Upper lobe of right lung (tissue), 1 donor: ENCODE results near the gene TMEM154. TPM values are rescaled to one million over a fixed set of nuclear protein-coding genes. Genes with fewer than 3 reads are reported as not detected.

Experiments used
- ATAC-seq: fragments of 200-7000 bp; cut with Tn5 transposase; one replicate; pipeline ENCODE4 v1.9.1; 2020; ENCODE audit warnings: mild to moderate bottlenecking, moderate library complexity
- DNase-seq: peaks from one replicate; pipeline ENCODE4 v3.0.0-alpha.2; 2020
- H3K27ac ChIP-seq: fragments of 200-600 bp; one replicate; pipeline ENCODE4 v1.8.0; 2022
- H3K27me3 ChIP-seq: fragments of 200-600 bp; one replicate; pipeline ENCODE4 v1.8.0; 2022; ENCODE audit warnings: mild to moderate bottlenecking
- H3K36me3 ChIP-seq: fragments of 200-600 bp; one replicate; pipeline ENCODE4 v1.8.0; 2022
- H3K4me1 ChIP-seq: fragments of 200-600 bp; one replicate; pipeline ENCODE4 v1.8.0; 2022
- H3K4me3 ChIP-seq: fragments of 200-600 bp; one replicate; pipeline ENCODE4 v1.8.0; 2022; ENCODE audit warnings: mild to moderate bottlenecking
- H3K9me3 ChIP-seq: fragments of 200-600 bp; one replicate; pipeline ENCODE4 v1.8.0; 2022
- intact Hi-C: fragments of 100-400 bp; cut with DNase I; formaldehyde crosslinking; loops from one replicate; pipeline ENCODE4 v1.11.0; 2022
- total RNA-seq: library from RNA; stranded (reverse); fragmentation: NEBNext Ultra II Directional; extraction: Animal tissue kit (Norgen Biotek cat#: 25700); gene quantifications from one replicate; pipeline ENCODE4 v1.2.1, GENCODE V29; 2021
- TF ChIP-seq, protein P1 (sequence below): fragments of 200-600 bp; IDR thresholded peaks from one replicate; pipeline ENCODE4 v1.8.0; 2022; ENCODE audit warnings: antibody characterized with exemption
- donor health status: DM: no; HTN: yes; CAD: no; lungs with severe emphysema.

The TMEM154 gene
- total RNA-seq, 1 donor from 2014 or later = 12.7 TPM

DNA sequence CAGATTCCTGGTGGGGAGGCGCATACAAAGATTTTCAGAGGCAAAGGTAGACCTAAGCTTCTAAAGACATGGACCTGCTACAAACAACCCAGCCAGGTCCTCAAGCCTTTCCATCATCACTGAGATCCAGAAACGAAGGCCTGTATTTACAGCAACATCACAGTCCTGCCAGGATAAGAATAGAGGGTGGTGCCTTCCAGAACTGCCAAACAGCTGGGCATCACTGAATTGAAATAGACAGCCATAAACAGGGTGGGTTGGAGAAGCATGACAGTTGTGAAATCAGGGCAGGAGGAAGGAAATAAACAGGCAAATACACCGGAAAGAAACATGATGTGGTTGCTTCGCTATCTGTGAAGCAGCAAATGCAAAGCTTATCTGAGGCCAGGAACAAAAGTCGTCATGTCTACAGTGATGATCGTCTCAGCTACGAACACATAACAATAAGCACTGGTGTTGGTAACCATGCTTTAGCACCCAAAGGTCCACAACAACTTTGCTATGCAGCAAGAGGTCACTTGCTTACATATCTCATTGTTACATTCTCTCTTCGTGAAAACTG lies 6.7 kb upstream of the TMEM154 start:
- H3K9me3 ChIP-seq = no peaks in the 10 kb centered on the region
- ATAC-seq (no peak), DNase-seq (no peak)
- H3K27ac ChIP-seq = no peak overlapping the region
- no peaks in the 10 kb centered on the region for H3K27me3 ChIP-seq
- intact Hi-C loops = no loop called here
- TF ChIP-seq, protein P1, sequence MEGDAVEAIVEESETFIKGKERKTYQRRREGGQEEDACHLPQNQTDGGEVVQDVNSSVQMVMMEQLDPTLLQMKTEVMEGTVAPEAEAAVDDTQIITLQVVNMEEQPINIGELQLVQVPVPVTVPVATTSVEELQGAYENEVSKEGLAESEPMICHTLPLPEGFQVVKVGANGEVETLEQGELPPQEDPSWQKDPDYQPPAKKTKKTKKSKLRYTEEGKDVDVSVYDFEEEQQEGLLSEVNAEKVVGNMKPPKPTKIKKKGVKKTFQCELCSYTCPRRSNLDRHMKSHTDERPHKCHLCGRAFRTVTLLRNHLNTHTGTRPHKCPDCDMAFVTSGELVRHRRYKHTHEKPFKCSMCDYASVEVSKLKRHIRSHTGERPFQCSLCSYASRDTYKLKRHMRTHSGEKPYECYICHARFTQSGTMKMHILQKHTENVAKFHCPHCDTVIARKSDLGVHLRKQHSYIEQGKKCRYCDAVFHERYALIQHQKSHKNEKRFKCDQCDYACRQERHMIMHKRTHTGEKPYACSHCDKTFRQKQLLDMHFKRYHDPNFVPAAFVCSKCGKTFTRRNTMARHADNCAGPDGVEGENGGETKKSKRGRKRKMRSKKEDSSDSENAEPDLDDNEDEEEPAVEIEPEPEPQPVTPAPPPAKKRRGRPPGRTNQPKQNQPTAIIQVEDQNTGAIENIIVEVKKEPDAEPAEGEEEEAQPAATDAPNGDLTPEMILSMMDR = no peak
- H3K36me3 ChIP-seq = no peaks in the 10 kb centered on the region
- H3K4me1 ChIP-seq = no peaks in the 10 kb centered on the region
- no peak overlapping the region for H3K4me3 ChIP-seq

DNA sequence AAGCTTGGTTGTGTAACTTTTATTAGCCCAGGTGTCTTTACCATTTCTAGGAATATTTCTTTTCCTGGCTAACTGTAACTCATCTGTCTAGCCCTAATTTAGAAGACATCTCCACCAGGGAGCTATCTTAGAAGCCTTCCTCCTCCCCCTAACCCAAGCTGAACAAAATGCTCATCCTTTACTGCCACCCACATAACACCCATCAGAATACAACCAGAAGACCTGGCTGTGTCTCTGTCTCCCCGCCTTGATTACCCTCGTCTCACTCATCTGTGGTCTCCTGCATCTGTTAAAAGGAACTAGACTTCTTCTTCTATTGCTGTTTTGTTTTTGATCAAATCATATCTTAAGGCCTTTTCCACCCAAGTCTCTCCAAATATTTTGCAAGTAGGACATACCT lies 4.8 kb upstream of the TMEM154 start:
- intact Hi-C loops = no loop called here
- TF ChIP-seq, protein P1 = no peak
- Histone ChIP-seq H3K27ac (no peak overlapping the region), H3K36me3 (no peaks in the 10 kb centered on the region), H3K27me3 (no peaks in the 10 kb centered on the region), H3K4me3 (no peak overlapping the region), H3K9me3 (no peaks in the 10 kb centered on the region), H3K4me1 (no peaks in the 10 kb centered on the region)
- ATAC-seq (no peak), DNase-seq (no peak)

DNA sequence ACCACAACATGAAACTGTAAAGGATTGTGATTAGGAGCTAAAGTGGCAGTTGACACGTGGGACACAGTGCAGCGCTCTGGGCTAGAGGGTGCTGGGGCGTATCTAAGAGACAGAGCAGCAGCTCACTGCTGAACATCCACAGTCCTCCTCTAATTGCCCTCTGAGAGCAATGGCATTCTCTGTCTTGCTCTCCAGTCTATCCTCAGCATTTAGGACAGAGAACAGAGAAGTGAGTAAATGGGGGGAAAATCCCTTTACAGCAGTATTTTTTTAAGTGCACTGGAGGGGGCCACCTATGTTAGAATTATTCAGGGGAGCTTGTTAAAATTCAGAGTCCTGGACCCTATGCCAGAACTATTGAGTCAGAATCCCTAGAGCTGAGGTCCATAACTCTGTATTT lies 4.2 kb upstream of the TMEM154 start:
- DNase-seq (no peak), ATAC-seq (no peak)
- intact Hi-C loops = no loop called here
- no peaks in the 10 kb centered on the region for H3K27me3 ChIP-seq
- H3K4me3 ChIP-seq = no peak overlapping the region
- H3K9me3 ChIP-seq = no peaks in the 10 kb centered on the region
- H3K4me1 ChIP-seq = no peaks in the 10 kb centered on the region
- H3K36me3 ChIP-seq = no peaks in the 10 kb centered on the region
- TF ChIP-seq, protein P1 = no peak
- H3K27ac ChIP-seq = no peak overlapping the region

DNA sequence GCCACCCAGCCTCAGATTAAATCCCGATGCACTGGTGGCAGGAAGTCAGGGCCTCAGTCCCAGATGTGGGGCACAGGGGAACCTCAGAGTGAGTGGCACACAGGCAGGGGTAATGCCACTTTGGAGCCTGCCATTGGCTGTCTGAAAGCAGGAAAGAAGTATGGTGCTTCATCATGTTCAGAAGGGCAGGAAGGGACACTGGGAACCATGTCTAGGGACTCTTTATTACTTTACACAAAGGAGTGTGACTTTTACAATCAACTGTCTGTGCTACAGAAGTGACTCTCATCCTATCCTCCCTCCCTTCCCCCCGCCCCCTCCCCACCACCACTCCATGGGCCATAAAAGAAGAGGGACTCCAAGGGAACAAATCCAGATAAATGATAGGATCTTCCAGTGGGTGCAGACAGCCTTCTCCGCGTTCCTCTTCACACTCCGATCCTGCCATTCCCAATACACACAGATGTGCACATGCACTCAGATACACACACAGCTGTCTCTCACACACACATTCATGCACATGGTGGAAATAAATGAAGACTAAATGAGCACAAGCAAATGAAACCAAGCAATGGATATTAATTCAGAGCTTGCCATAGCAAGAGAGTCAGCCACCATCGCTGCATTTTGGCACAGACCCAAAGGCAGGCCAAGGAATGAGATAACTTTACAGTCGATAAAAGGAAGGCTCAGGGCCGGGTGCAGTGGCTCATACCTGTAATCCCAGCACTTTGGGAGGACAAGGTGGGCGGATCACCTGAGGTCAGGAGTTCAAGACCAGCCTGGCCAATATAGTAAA lies 2.5 kb upstream of the TMEM154 start:
- no peak for ATAC-seq
- H3K27ac ChIP-seq = no peak overlapping the region
- no peaks in the 10 kb centered on the region for H3K27me3 ChIP-seq
- H3K4me3 ChIP-seq = no peak overlapping the region
- DNase-seq = no peak
- TF ChIP-seq, protein P1 = no peak
- intact Hi-C loops = no loop called here
- no peaks in the 10 kb centered on the region for H3K4me1 ChIP-seq
- H3K36me3 ChIP-seq = no peaks in the 10 kb centered on the region
- H3K9me3 ChIP-seq = no peaks in the 10 kb centered on the region

DNA sequence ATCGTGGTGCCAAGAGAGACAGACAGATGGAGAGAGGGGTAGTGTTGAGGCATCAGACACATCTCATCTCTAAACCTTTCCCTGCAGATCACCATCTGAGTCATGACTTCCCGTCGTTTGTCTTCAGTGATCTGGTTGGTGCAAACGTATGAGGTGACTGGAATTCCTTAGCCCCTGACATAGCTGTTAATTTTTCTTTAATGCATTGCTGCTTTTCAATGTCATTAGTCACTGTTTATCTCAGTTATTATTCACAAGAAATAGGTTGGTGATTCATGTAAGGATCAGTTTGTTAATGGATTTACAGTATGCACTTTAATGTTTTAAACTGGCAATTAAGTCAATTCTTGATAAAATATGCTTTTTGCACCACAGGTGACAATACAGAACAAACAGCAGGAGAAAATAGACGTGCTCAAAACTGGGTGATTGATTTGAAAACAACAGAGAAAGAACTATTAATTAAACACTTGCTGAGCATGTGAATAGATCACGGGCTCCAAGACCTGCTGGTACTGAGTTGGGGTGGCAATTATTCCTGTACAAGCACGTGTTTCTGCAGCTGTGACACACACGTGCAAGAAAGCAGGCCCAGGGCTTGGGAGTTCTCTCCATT lies 1.3 kb upstream of the TMEM154 start:
- no peak for DNase-seq
- no peak overlapping the region for H3K27ac ChIP-seq
- no peaks in the 10 kb centered on the region for H3K9me3 ChIP-seq
- intact Hi-C loops = no loop called here
- no peak overlapping the region for H3K4me3 ChIP-seq
- no peak for ATAC-seq
- H3K4me1 ChIP-seq = no peaks in the 10 kb centered on the region
- H3K27me3 ChIP-seq = no peaks in the 10 kb centered on the region
- no peaks in the 10 kb centered on the region for H3K36me3 ChIP-seq
- TF ChIP-seq, protein P1 = no peak
